K562 (cell line): Measurements from ENCODE around the gene EHD3. TPM values are rescaled to one million over a fixed set of nuclear protein-coding genes. Genes with fewer than 3 reads are reported as not detected.

Source experiments
- ATAC-seq: fragments of 200-7000 bp; cut with Tn5 transposase; 3 replicates; pipeline ENCODE4 v1.9.1; 2020; ENCODE audit warnings: moderate library complexity
- BruUV-seq: library from RNA; stranded (reverse); fragments of 400-500 nt; replicated peaks from 2 replicates; lab custom pipeline; 2021; lab: Mats Ljungman, UMichigan
- CTCF ChIA-PET: fragments of 300-600 bp; formaldehyde crosslinking; extraction: SDS; loops from one replicate; lab custom pipeline; 2021; ENCODE audit warnings: low intra/inter-chr PET ratio; lab: Yijun Ruan, JAX
- POLR2A ChIA-PET: fragments of 300-600, 350-650 bp; sonication (Branson Sonifier 250); formaldehyde crosslinking; extraction: SDS; loops from one replicate; lab custom pipeline; 2021; ENCODE audit warnings: antibody characterized with exemption, inconsistent platforms; lab: Yijun Ruan, JAX
- DNase-seq, 4 experiments: peaks; one replicate each; pipeline versions ENCODE4 v3.0.0 to v3.0.0-alpha.2; 2011 to 2018; ENCODE audit warnings: low spot score in 3 of 4, mixed read lengths in 3 of 4; ENCODE audit errors: extremely low read depth in 1 of 4
- FAIRE-seq: peaks from 2 replicates; lab custom pipeline; 2011; peaks lifted over from hg19 to GRCh38; lab: Jason Lieb, UNC
- H2AFZ ChIP-seq: 2 replicates; pipeline ENCODE4 v1.6.0; 2011; ENCODE audit warnings: low read depth, low read length, control low read depth, inconsistent platforms
- H3K27ac ChIP-seq: fragments of 200-600 bp; 3 replicates; pipeline ENCODE4 v1.8.0; 2011; ENCODE audit warnings: low read depth, mild to moderate bottlenecking, control low read depth, inconsistent platforms, low read length, moderate library complexity, mixed read lengths; ENCODE audit errors: extremely low read depth
- H3K27me3 ChIP-seq, 2 experiments: fragments of 300-600 bp in 1 of 2; 2 replicates in 1 of 2; 3 replicates in 1 of 2; pipeline versions ENCODE4 v1.6.0 to v1.8.0; 2011; ENCODE audit warnings: inconsistent platforms in 2 of 2, low read length in 2 of 2, mild to moderate bottlenecking in 1 of 2, mixed read lengths in 1 of 2, moderate library complexity in 1 of 2; ENCODE audit not compliant: control insufficient read depth in 2 of 2, insufficient read depth in 2 of 2
- H3K36me3 ChIP-seq: fragments of 300-600 bp; 3 replicates; pipeline ENCODE4 v1.8.0; 2011; ENCODE audit warnings: mild to moderate bottlenecking, low read length, inconsistent platforms; ENCODE audit not compliant: control insufficient read depth, insufficient read depth
- H3K4me1 ChIP-seq, 2 experiments: fragments of 200-600 bp in 1 of 2; replicated peaks in 1 of 2; 2 replicates in 1 of 2; 3 replicates in 1 of 2; pipeline versions ENCODE4 v1.5.1 to v1.8.0; 2011; ENCODE audit warnings: inconsistent platforms in 2 of 2, low read length in 2 of 2, mild to moderate bottlenecking in 1 of 2, mixed read lengths in 1 of 2, moderate library complexity in 1 of 2; ENCODE audit not compliant: control insufficient read depth in 2 of 2, insufficient read depth in 2 of 2
- H3K4me2 ChIP-seq: 2 replicates; pipeline ENCODE4 v1.6.1; 2011; ENCODE audit warnings: low read length, control low read depth, inconsistent platforms, mixed read lengths; ENCODE audit not compliant: insufficient read depth
- H3K4me3 ChIP-seq: fragments of 200-600 bp; sonication (generic), shearing (Covaris generic); 2 replicates; pipeline ENCODE4 v1.5.1; 2016; ENCODE audit warnings: control low read depth, inconsistent platforms
- H3K79me2 ChIP-seq: fragments of 200-600 bp; 3 replicates; pipeline ENCODE4 v1.8.0; 2011; ENCODE audit warnings: low read length, inconsistent platforms; ENCODE audit not compliant: control insufficient read depth, insufficient read depth
- H3K9ac ChIP-seq, 2 experiments: 2 replicates each; pipeline versions ENCODE4 v1.6.0 to v1.6.1; 2011; ENCODE audit warnings: low read depth in 2 of 2, low read length in 2 of 2, control low read depth in 1 of 2, inconsistent platforms in 1 of 2, mild to moderate bottlenecking in 1 of 2, mixed read lengths in 1 of 2; ENCODE audit not compliant: insufficient read depth in 1 of 2
- H3K9me1 ChIP-seq: one replicate; pipeline ENCODE4 v1.6.0; 2011; ENCODE audit warnings: inconsistent platforms, mild to moderate bottlenecking, low read length, moderate library complexity; ENCODE audit not compliant: control insufficient read depth, insufficient read depth
- H3K9me3 ChIP-seq: replicated peaks from 2 replicates; pipeline ENCODE4 v1.5.1; 2011; ENCODE audit warnings: low read depth, low read length, inconsistent platforms; ENCODE audit not compliant: control insufficient read depth, insufficient read depth
- H4K20me1 ChIP-seq: replicated peaks from 2 replicates; pipeline ENCODE4 v1.6.1; 2011; ENCODE audit warnings: low read length, inconsistent platforms, mixed read lengths; ENCODE audit not compliant: control insufficient read depth, insufficient read depth
- ATF3 ChIP-seq, 2 experiments: fragments of 450-650 bp in 1 of 2; sonication (generic) in 1 of 2; formaldehyde crosslinking in 1 of 2; IDR thresholded peaks in 1 of 2; conservative IDR thresholded peaks in 1 of 2; 2 replicates each; pipeline versions ENCODE4 v1.6.1 to v1.8.1; 2016 to 2023; ENCODE audit warnings: mild to moderate bottlenecking in 2 of 2, moderate library complexity in 2 of 2, inconsistent platforms in 1 of 2, missing genetic modification reagents in 1 of 2
- E2F3 ChIP-seq: fragments of 250-450 bp; sonication (Bioruptor Pico); IDR thresholded peaks from 2 replicates; pipeline ENCODE4 v1.4.0; 2020; ENCODE audit warnings: mild to moderate bottlenecking
- ELF2 ChIP-seq: fragments of 250-450 bp; sonication (Bioruptor Pico); IDR thresholded peaks from 2 replicates; pipeline ENCODE4 v1.5.0; 2021; ENCODE audit warnings: mild to moderate bottlenecking
- ELF4 ChIP-seq: fragments of 450-650 bp; formaldehyde crosslinking; IDR thresholded peaks from 2 replicates; pipeline ENCODE4 v1.4.0; 2022; ENCODE audit warnings: missing genetic modification characterization
- HDAC2 ChIP-seq: fragments of 450-650 bp; IDR thresholded peaks from 2 replicates; pipeline ENCODE4 v1.6.1; 2016; ENCODE audit warnings: mild to moderate bottlenecking
- HES1 ChIP-seq: fragments of 450-650 bp; IDR thresholded peaks from 2 replicates; pipeline ENCODE4 v1.6.1; 2016; ENCODE audit warnings: low read depth, mild to moderate bottlenecking, moderate library complexity
- HINFP ChIP-seq: fragments of 450-650 bp; conservative IDR thresholded peaks from 2 replicates; pipeline ENCODE4 v1.6.1; 2016; ENCODE audit warnings: missing genetic modification characterization, low read depth, mild to moderate bottlenecking, control low read depth, missing compliant biosample characterization
- HOMEZ ChIP-seq: fragments of 250-450 bp; sonication (Bioruptor Pico); IDR thresholded peaks from 2 replicates; pipeline ENCODE4 v1.4.0; 2020; ENCODE audit warnings: mild to moderate bottlenecking, moderate library complexity
- KDM1A ChIP-seq, 2 experiments: fragments of 450-650 bp; IDR thresholded peaks; 2 replicates each; pipeline ENCODE4 v1.6.1; 2016; ENCODE audit warnings: mild to moderate bottlenecking in 2 of 2
- KHSRP ChIP-seq: fragments of 450-650 bp; IDR thresholded peaks from 2 replicates; pipeline ENCODE4 v1.6.1; 2017
- RUNX1 ChIP-seq: sonication (generic); IDR thresholded peaks from 2 replicates; pipeline ENCODE4 v1.6.1; 2016; ENCODE audit warnings: antibody characterized with exemption, low read depth
- ZBTB8A ChIP-seq: fragments of 450-650 bp; IDR thresholded peaks from 2 replicates; pipeline ENCODE4 v1.6.1; 2018; ENCODE audit warnings: mild to moderate bottlenecking, moderate library complexity; ENCODE audit not compliant: partially characterized antibody
- ZNF146 ChIP-seq: IDR thresholded peaks from one replicate; pipeline ENCODE4 v1.6.1; 2018; ENCODE audit warnings: missing compliant biosample characterization; ENCODE audit not compliant: unreplicated experiment
- ZNF507 ChIP-seq: conservative IDR thresholded peaks from 2 replicates; pipeline ENCODE4 v1.6.1; 2017; ENCODE audit warnings: missing genetic modification characterization, missing compliant biosample characterization
- ZNF586 ChIP-seq: fragments of 450-650 bp; formaldehyde crosslinking; conservative IDR thresholded peaks from 2 replicates; pipeline ENCODE4 v1.4.0; 2020; ENCODE audit warnings: mild to moderate bottlenecking, moderate library complexity
- ZNF696 ChIP-seq: fragments of 250-450 bp; sonication (Bioruptor Pico); conservative IDR thresholded peaks from 2 replicates; pipeline ENCODE4 v1.4.0; 2020; ENCODE audit warnings: mild to moderate bottlenecking, moderate library complexity
- WGBS: fragments of 100-300 bp; shearing (Covaris generic); methylation state at CpG from one replicate; pipeline ENCODE4 v1.1.6; 2016; ENCODE audit warnings: low coverage, mixed read lengths; ENCODE audit not compliant: insufficient coverage; ENCODE audit errors: missing lambda C conversion rate; 5-methylcytosine and 5-hydroxymethylcytosine counted together
- in situ Hi-C: fragments of 300-500 bp; cut with MboI; formaldehyde crosslinking; loops from 4 replicates; pipeline ENCODE4 v1.15.0; 2018; ENCODE audit warnings: inconsistent platforms, mixed read lengths
- intact Hi-C: fragments of 100-400 bp; cut with micrococcal nuclease; formaldehyde crosslinking; loops from 2 replicates; pipeline ENCODE4 v1.14.2; 2022
- polyA plus RNA-seq, 8 experiments: library from polyadenylated mRNA; depleted of rRNA in 4 of 8; stranded (reverse) in 5 of 8; unstranded in 3 of 8; fragments of >200 nt; fragmentation: Nextera tagmentation in 2 of 8; fragmentation: Illumina TruSeq in 1 of 8; extraction: Ambion mirVana in 2 of 8; extraction: Trizol in 1 of 8; gene quantifications; 2 replicates each; pipeline versions ENCODE4 v1.2.1 to v1.2.3, GENCODE V29; 2011 to 2014; ENCODE audit warnings: inconsistent platforms in 1 of 8, missing spikeins in 1 of 8
- total RNA-seq, 7 experiments: library from RNA; depleted of rRNA in 6 of 7; stranded (reverse); fragments of >200 nt in 6 of 7; fragmentation: Illumina TruSeq in 2 of 7; extraction: Trizol in 2 of 7; gene quantifications; 2 replicates each; pipeline versions ENCODE4 v1.2.1 to v1.2.3, GENCODE V29; 2011 to 2021; ENCODE audit warnings: low replicate concordance in 1 of 7

The EHD3 gene
- total and polyA plus RNA-seq, 9 of the 15 experiments (the other 6 are each of a cell fraction or from before 2014, with no cell fraction given) = under 0.01 to 0.04 (median 0.03) TPM; not detected in 3

GRCh38 chr2:31205186-31205585 is 28.8 kb upstream of the EHD3 start (continued):
- TF ChIP-seq ELF2 (CRISPR knock-in tag) (no peak), ZBTB8A (no peak), RUNX1 (no peak), ZNF146 (CRISPR knock-in tag) (no peak), HOMEZ (no peak), ZNF586 (CRISPR knock-in tag) (no peak)

- FAIRE-seq = no peak
- in situ Hi-C loops (no loop called here), intact Hi-C loops (no loop called here)
- Histone ChIP-seq H3K27ac (no peak overlapping the region), H3K9me3 (no peaks in the 10 kb centered on the region), H3K9ac (no peak overlapping the region), H4K20me1 (no peaks in the 10 kb centered on the region), H2AFZ (no peak overlapping the region), H3K36me3 (no peaks in the 10 kb centered on the region), H3K27me3 (peaks cover 0 to 17% of the 10 kb centered on the region in 2 experiments; a peak in 3 of 5 replicates), H3K4me1 (no peaks in the 10 kb centered on the region), H3K9me1 (no peaks in the 10 kb centered on the region), H3K79me2 (no peaks in the 10 kb centered on the region), H3K4me2 (no peak overlapping the region), H3K4me3 (no peak overlapping the region)
- CTCF ChIA-PET = no interaction called here
- WGBS = 0% methylated on average over 2 of the region's 3 CpGs
- BruUV-seq = no TSS peak
- POLR2A ChIA-PET = interaction anchor here (0.6 kb wide), 1 partner anchor 81 kb away, joined by 3 read pairs; no protein-coding TSS in a partner anchor
- no peak for DNase-seq
- ATAC-seq = no peak
- TF ChIP-seq ELF4 (CRISPR knock-in tag) (no peak), ZNF696 (CRISPR knock-in tag) (no peak), HES1 (no peak), HINFP (tag) (no peak), KHSRP (no peak), E2F3 (no peak), KDM1A (IDR thresholded peaks at IDR 0.05) (no peak), ZNF507 (tag) (no peak), ATF3 (IDR thresholded peaks at IDR 0.05) (no peak), ATF3 (CRISPR knock-in tag; conservative IDR thresholded peaks at IDR 0.05) (no peak), HDAC2 (no peak)
Measured at GRCh38 chr2:31205613-31206012, 28.3 kb upstream of the EHD3 start.
